Heart left ventricle (tissue), 13 donors: ENCODE measurements around the gene CPXM2.

Experiments
- POLR2A ChIP-seq, 2 donors: fragments of 450-650 bp; IDR thresholded peaks; one replicate each; pipeline ENCODE4 v1.6.1; 2017; ENCODE audit warnings: antibody characterized with exemption in 2 of 2, mild to moderate bottlenecking in 2 of 2, moderate library complexity in 2 of 2
- TF ChIP-seq, protein P1 (sequence below), 12 donors: fragments of 200-600 bp; sonication (generic) in 4 of 12; IDR thresholded peaks; one replicate each; pipeline versions ENCODE4 v1.5.0 to v1.8.0; 2018 to 2022; ENCODE audit warnings: antibody characterized with exemption in 12 of 12, mild to moderate bottlenecking in 5 of 12
- donor health status: ischemic (EF 13 %, LVEDD 7.1; RV severe dilation, severe dysfunction).
- donor health status: DM: no; HTN: yes; CAD: no.
- donor health status: DM: no; HTN: no; CAD: no.
- donor health status: ischemic (EF 25% LVEDD 6.9; RV normal size, moderate dysfunction).
- donor health status: ischemic (EF 25% LVEDD 5.7; RV mildly dilated, moderate dysfunction).
- donor health status: ischemic (EF 35%, LVEDD 5.7; RV mildly dilated, moderate dysfunction).
- donor health status: nonischemic (EF 11% LVEDD 7.7; RV severe dilation, severe dysfunction).
- donor health status: DM: yes; HTN: yes; CAD: no.
- donor health status: PGD.
- donor health status: ischemic (EF 29% LVEDD 5.4; RV normal size, mild dysfunction).
- donor health status: nonischemic (EF 23%, LVEDD 6.1; RV moderate dilation, normal function).

DNA sequence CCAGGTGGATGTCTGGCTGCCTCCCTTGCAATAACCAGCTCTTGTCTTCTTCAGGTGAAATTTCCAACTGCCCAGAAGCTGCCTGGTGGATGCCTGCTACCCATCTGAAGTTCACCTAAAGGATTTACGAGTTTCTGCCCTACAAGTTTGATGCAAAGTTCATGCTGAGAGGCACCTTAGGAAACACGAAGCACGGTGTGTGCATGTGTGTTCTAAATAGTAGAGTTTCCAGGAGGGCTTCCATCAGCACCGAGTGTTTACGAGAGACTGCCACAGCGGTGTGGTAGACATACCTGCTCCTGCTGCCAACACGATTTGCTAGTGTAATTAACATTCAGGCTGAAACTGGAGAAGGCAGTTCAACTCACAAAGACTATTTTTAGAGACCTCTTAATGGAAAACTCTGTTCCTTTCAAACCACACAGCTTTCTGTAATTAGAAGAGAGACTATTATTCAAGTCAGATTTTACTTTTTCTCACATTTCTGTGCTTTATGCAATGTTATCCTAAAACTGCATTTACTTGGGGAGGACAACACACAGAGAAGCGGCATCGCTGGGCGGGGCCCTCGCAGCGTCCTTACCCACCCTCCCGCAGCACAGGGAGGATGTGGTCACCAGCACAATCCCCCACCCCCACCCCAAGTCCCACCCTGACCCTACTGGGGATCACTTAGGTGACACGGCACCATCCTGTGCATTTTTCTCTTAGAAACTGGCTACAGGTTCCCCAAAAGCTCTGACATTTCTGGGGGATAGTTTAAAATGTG, 15.5 kb upstream of the CPXM2 start:
- TF ChIP-seq, protein P1, sequence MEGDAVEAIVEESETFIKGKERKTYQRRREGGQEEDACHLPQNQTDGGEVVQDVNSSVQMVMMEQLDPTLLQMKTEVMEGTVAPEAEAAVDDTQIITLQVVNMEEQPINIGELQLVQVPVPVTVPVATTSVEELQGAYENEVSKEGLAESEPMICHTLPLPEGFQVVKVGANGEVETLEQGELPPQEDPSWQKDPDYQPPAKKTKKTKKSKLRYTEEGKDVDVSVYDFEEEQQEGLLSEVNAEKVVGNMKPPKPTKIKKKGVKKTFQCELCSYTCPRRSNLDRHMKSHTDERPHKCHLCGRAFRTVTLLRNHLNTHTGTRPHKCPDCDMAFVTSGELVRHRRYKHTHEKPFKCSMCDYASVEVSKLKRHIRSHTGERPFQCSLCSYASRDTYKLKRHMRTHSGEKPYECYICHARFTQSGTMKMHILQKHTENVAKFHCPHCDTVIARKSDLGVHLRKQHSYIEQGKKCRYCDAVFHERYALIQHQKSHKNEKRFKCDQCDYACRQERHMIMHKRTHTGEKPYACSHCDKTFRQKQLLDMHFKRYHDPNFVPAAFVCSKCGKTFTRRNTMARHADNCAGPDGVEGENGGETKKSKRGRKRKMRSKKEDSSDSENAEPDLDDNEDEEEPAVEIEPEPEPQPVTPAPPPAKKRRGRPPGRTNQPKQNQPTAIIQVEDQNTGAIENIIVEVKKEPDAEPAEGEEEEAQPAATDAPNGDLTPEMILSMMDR (IDR thresholded peaks at IDR 0.05): no peak
- no peak for TF ChIP-seq POLR2A (IDR thresholded peaks at IDR 0.05)
